Measurements from ENCODE around the gene ATXN1. TPM values are rescaled to one million over a fixed set of nuclear protein-coding genes. Genes with fewer than 3 reads are reported as not detected.

Gene ATXN1
- polyA plus RNA-seq, 6 donors from 2014 or later = 0.14 to 1.2 (median 0.60) TPM; not detected in 1

DNA sequence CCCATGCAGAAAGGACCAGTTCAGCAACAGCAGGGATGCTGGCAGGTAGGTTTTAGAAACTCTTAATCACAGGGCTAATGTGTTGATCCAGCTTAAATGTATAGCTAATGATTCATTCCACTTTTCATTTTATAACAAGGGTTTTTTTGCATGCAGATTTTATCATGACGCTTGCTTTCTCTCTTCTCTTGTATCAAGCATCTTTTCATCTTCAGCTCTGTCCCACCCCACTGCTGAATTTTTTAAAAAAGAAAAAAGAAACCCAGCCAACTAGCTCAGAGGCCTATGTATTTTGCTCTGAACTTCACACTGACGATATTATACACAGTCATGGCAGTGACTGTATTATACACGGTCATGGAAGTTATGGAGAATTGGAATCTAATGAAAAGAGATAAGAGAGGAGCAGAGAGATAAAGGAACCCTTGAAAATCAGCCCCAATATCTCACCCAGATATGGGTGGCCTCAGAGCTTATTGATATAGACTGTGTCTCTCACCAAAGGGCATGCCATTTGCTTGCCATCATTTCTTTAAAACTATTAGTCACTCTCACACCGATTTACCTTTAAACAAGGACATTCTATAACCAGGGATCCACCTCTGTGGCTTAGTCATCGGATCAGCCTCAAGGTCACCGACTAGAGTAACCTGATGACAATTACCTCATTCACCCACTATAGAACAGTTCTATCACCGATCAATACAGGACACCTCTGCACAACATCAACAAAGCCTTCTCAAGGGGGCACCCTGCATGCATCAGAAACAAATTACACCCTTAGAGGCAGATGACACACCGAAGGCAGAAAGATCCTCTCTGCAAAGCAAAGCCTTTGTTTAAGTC is 222.0 kb downstream of the ATXN1 start:
- ATAC-seq (ENCODE audit: low read depth in 2 of 2) = no peak
- peak overlapping the region in 1 of 8 donors; percentile 4 for H3K4me3 Mint-ChIP-seq
- no peak for DNase-seq

DNA sequence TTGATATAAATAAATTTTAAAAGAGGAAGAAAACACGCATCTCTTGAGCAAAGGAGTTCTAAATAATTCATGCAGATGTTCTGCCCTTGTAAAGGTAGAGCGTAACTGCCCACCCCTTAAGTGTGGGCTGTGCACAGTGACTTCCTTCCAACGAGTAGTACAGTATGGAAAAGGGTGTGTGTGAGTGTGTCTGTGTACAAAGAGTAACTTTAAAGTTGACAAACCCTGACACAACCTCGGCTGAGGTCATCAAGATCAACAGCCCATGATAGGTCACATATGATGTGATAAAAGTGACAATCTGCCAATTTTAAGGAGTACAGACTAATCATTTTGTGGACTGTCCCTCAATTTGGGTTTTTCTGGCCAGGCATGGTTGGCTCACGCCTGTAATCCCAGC is 225.7 kb downstream of the ATXN1 start:
- Mint-ChIP-seq H3K27me3 (peaks cover 5 to 14% (median 13%) of the 10 kb centered on the region in 3 donors), H3K36me3 (no peaks in the 10 kb centered on the region), H3K4me1 (peaks cover 0 to 8% (median 0%) of the 10 kb centered on the region in 3 donors), H3K4me3 (no peak overlapping the region), H3K9me3 (peaks cover 0 to 3% (median 0%) of the 10 kb centered on the region in 7 donors), H3K27ac (no peak overlapping the region)
- ATAC-seq (ENCODE audit: low read depth in 2 of 2) (no peak), DNase-seq (no peak)

More for the DNA sequence above, 222.0 kb downstream of the ATXN1 start:
- Mint-ChIP-seq H3K9me3 (peaks cover 0 to 2% (median 0%) of the 10 kb centered on the region in 7 donors), H3K36me3 (no peaks in the 10 kb centered on the region), H3K4me1 (no peaks in the 10 kb centered on the region), H3K27me3 (peaks cover 5 to 15% (median 10%) of the 10 kb centered on the region in 3 donors), H3K27ac (no peak overlapping the region)

DNA sequence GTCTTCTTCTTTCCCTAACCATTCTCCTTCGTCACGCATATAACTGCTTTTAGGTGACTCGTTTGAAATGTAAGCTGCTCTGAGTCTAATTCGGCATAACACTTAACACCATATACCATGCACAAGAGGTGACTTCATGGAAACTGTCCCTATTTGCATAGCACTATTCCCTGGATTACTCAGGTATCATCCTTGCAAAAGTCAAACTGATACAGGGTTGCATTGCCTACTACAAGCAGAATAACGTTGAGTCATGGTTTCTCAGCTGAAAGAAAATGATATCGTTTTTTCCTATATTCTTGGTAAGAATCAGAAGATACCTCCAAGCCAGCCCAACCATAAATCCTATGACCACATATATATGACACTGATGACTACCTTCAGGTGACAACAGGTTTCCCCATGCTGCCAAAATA is 227.5 kb downstream of the ATXN1 start:
- DNase-seq (no peak), ATAC-seq (ENCODE audit: low read depth in 2 of 2) (no peak)
- Mint-ChIP-seq H3K27me3 (peaks cover 0 to 14% (median 7%) of the 10 kb centered on the region in 3 donors), H3K9me3 (peaks cover 0 to 3% (median 0%) of the 10 kb centered on the region in 7 donors), H3K4me1 (peaks cover 0 to 8% (median 0%) of the 10 kb centered on the region in 3 donors), H3K4me3 (no peak overlapping the region), H3K27ac (no peak overlapping the region), H3K36me3 (no peaks in the 10 kb centered on the region)

DNA sequence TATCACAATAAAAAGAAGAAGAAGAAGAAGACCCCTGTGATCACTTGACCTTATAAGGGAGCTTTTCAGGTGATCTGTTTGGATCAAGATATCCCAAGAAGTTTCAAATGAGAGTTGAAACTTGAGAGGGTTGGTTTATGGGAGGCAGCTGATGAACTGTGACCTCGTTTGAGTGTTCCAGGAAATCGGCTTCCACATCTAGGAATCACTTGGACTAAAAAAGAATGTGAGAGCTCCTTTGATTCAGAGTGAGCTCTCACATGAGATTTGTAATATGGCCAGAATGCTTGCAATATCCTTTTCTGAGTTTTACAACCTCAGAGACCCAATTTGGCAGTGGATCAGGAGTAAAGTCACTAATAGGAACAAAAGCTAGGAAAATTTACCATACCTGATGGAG is 228.1 kb downstream of the ATXN1 start:
- H3K4me1 Mint-ChIP-seq = peaks cover 0 to 8% (median 0%) of the 10 kb centered on the region in 3 donors
- H3K9me3 Mint-ChIP-seq = peaks cover 0 to 3% (median 0%) of the 10 kb centered on the region in 7 donors
- no peak overlapping the region for H3K27ac Mint-ChIP-seq
- H3K27me3 Mint-ChIP-seq = peaks cover 0 to 14% (median 6%) of the 10 kb centered on the region in 3 donors
- DNase-seq (no peak), ATAC-seq (ENCODE audit: low read depth in 2 of 2) (no peak)
- no peaks in the 10 kb centered on the region for H3K36me3 Mint-ChIP-seq
- no peak overlapping the region for H3K4me3 Mint-ChIP-seq

DNA sequence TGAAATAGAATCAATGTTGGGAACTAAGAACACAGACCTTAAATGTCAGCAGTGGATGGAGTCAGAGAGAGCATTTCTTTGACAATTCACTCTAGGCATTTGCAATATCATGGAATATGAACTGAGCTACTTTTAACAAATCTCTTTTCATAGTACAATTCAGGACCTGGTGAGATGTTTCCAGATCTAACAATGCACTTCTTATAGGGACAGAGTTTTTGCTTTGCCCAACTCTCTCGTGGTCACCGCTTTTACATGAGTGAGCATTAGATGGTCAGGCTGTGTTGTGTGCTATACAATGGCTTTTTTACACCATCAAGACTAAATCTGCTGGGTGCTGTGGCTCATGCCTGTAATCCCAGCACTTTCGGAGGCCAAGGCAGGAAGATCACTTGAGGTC is 233.6 kb downstream of the ATXN1 start:
- no peak for ATAC-seq (ENCODE audit: low read depth in 2 of 2)
- Mint-ChIP-seq H3K27ac (no peak overlapping the region), H3K36me3 (no peaks in the 10 kb centered on the region), H3K4me3 (no peak overlapping the region), H3K4me1 (peaks cover 0 to 5% (median 0%) of the 10 kb centered on the region in 3 donors), H3K9me3 (peaks cover 0 to 2% (median 0%) of the 10 kb centered on the region in 7 donors), H3K27me3 (peaks cover 0 to 4% (median 0%) of the 10 kb centered on the region in 3 donors)
- no peak for DNase-seq

DNA sequence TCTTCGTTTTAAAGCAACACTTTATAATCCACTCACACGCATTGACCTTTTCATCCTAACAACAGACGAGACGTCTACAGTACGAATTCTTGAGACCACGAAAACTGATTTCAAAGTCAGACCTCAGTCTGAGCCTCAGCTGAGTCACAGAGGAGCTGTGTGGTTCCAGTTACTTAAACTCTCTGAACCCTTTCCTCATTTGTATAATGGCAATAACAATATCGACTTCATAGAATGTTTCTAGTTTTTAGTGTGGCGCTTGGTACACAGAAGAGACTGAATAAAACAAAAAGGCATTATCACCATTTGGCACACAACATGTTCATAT is 236.9 kb downstream of the ATXN1 start:
- no peak overlapping the region for H3K27ac Mint-ChIP-seq
- ATAC-seq (ENCODE audit: low read depth in 2 of 2) (no peak), DNase-seq (no peak)
- no peaks in the 10 kb centered on the region for H3K4me1 Mint-ChIP-seq
- peaks cover 0 to 4% (median 0%) of the 10 kb centered on the region in 3 donors for H3K27me3 Mint-ChIP-seq
- no peak overlapping the region for H3K4me3 Mint-ChIP-seq
- peaks cover 0 to 2% (median 0%) of the 10 kb centered on the region in 7 donors for H3K9me3 Mint-ChIP-seq
- no peaks in the 10 kb centered on the region for H3K36me3 Mint-ChIP-seq

DNA sequence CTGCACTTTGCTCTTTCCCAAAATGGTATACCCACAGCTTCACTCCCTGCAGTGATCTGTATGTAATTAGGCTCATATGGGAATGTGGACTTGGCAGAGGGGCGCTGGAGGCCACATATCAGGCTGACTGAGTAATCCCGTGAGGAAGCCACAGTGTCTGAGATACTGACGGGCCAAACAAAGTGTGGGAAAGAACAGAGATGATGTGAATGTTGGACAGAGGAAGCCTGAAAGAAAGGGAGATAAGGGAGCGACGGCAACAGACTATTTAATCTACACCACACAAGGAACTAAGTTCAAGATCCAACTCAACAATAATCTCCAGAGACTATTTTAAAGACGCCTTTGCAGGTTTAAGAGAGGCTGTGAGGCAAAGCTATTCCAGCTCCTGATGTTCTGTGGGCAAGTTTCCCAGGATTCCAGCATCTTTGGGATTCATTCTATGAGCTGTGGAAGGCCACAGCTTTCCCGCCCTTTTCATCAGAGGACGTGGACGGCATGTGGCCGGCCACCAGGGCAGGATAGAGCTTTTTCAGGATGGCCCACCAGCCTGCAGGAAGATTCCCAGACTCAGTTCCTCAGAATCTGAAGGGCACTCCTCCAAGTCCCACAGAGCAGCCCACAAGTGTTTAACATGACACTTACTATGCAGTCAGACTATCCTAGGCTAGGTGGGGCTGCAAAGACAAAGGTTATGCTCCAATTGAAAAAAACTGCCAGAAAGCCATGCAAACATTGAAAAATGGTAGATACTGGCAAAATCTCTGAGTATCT is 237.5 kb downstream of the ATXN1 start:
- Mint-ChIP-seq H3K9me3 (peaks cover 0 to 2% (median 0%) of the 10 kb centered on the region in 7 donors), H3K4me3 (no peak overlapping the region), H3K4me1 (no peaks in the 10 kb centered on the region), H3K27ac (no peak overlapping the region), H3K27me3 (peaks cover 0 to 4% (median 0%) of the 10 kb centered on the region in 3 donors), H3K36me3 (no peaks in the 10 kb centered on the region)
- ATAC-seq (ENCODE audit: low read depth in 2 of 2) (no peak), DNase-seq (no peak)

DNA sequence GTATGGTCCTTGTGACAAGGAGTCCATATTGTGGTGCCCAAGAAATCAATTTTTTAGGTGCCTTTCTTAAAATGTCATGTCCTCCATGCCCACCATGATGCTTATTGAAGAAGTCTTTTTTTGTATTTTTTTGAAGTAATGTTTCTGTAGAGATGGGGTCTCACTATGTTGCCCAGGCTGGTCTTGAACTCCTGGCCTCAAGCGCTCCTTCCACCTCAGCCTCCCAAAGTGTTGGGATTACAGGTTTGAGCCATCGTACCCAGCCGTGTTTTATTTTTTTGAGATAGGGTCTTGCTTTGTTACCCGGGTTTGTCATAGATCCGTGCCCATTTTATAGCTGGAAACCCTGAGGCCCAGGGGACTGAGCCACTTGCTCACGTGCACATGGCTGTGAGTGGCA is 238.3 kb downstream of the ATXN1 start:
- peaks cover 0 to 1% (median 1%) of the 10 kb centered on the region in 3 donors for H3K4me1 Mint-ChIP-seq
- no peaks in the 10 kb centered on the region for H3K36me3 Mint-ChIP-seq
- peaks cover 0 to 2% (median 0%) of the 10 kb centered on the region in 7 donors for H3K9me3 Mint-ChIP-seq
- no peak overlapping the region for H3K27ac Mint-ChIP-seq
- no peak overlapping the region for H3K4me3 Mint-ChIP-seq
- no peak for DNase-seq
- peaks cover 0 to 4% (median 0%) of the 10 kb centered on the region in 3 donors for H3K27me3 Mint-ChIP-seq
- no peak for ATAC-seq (ENCODE audit: low read depth in 2 of 2)

DNA sequence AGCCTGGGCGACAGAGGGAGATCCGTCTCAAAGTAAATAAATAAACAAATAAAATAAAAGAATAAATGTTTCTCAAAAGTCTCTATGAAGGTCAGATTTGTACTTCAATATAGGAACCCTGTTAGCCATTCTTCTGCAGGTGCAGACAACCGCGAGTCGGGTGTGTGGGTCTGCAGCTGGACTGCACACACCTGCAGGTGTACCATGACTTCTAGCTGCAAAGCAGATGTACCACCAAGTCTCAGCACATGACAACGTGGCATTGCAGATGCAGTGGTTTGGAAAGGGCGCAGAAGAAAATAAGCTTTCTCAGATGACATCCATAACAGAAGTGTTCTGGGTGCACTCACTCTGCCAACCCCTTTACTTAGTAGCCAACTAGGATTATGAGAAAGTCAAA is 239.7 kb downstream of the ATXN1 start:
- no peak overlapping the region for H3K27ac Mint-ChIP-seq
- H3K9me3 Mint-ChIP-seq = peaks cover 0 to 2% (median 0%) of the 10 kb centered on the region in 7 donors
- peaks cover 0 to 4% (median 0%) of the 10 kb centered on the region in 3 donors for H3K27me3 Mint-ChIP-seq
- H3K4me3 Mint-ChIP-seq = no peak overlapping the region
- no peaks in the 10 kb centered on the region for H3K36me3 Mint-ChIP-seq
- ATAC-seq (ENCODE audit: low read depth in 2 of 2) (no peak), DNase-seq (no peak)
- peaks cover 0 to 8% (median 4%) of the 10 kb centered on the region in 3 donors for H3K4me1 Mint-ChIP-seq

DNA sequence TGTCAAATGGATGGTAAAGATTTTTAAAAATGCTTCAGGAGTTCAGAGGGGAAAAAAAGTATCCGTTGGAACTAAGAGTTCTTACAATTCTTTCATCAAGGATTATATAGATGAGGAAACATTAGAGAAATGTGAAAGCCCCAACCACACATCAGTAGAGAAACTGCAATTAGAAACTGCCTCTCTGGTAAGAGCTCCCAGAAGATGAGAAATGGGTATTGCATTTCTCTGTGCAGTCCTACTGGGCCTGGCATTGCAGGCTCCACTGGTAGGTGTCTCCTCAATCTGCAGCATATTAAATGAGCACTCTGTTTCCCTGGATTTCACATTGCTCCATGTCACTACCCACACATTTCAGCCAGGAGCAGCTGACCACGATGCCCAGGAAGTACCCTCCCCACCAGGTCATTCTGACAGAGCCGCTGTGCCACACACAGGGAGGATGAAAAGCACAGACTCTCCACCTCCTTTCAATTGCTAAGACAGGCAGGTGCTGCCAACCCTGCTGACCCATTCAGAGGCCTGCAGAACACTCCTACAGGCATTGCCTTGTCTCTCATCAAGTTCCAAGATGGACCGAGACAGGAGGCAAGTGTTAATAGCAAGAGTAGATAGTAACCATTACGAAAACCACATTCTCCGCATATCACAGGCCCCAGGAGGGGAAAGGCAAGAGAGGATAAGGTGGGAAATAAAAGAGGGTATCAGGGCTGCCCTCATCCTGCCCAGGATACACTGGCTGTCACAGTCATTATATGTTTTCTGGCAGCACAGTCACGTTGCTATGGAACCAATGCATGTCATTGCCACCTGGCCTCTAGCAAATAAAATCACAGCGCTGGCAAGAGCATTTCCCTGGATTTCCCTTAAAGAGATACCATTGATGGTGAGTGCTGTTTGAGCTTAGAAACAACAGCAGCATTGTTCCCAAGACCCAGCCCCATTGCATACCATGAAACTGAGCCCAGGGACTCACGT is 241.7 kb downstream of the ATXN1 start:
- H3K27me3 Mint-ChIP-seq = peaks cover 9 to 12% (median 10%) of the 10 kb centered on the region in 3 donors
- no peak for DNase-seq
- H3K9me3 Mint-ChIP-seq = no peaks in the 10 kb centered on the region
- no peak overlapping the region for H3K27ac Mint-ChIP-seq
- peaks cover 0 to 8% (median 4%) of the 10 kb centered on the region in 3 donors for H3K4me1 Mint-ChIP-seq
- H3K4me3 Mint-ChIP-seq = no peak overlapping the region
- ATAC-seq (ENCODE audit: low read depth in 2 of 2) = no peak
- H3K36me3 Mint-ChIP-seq = no peaks in the 10 kb centered on the region

DNA sequence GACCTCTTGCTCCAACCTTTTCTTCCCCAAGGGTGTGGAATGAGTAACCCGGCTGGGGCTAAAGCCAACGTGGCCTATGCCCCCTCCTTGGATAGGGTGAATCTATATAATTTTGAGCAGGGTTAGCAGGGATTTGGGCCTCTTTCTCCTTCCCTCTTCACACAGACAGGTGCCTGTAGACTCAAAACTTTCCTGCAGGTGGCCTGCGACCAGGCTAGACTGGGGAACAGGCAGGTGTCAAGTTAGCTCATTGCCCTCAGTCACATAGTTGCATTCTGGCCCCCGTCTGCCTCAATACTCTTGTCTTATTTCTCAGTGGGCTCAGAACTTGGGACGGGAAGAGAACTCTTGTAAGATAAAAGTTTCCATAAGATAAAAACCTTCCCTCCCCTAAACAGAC is 243.0 kb downstream of the ATXN1 start:
- Mint-ChIP-seq H3K4me3 (no peak overlapping the region), H3K9me3 (no peaks in the 10 kb centered on the region), H3K27ac (peak overlapping the region in 1 of 6 donors; percentile 21), H3K36me3 (no peaks in the 10 kb centered on the region), H3K4me1 (peaks cover 0 to 8% (median 4%) of the 10 kb centered on the region in 3 donors), H3K27me3 (peaks cover 12 to 23% (median 17%) of the 10 kb centered on the region in 3 donors)
- no peak for ATAC-seq (ENCODE audit: low read depth in 2 of 2)
- no peak for DNase-seq

DNA sequence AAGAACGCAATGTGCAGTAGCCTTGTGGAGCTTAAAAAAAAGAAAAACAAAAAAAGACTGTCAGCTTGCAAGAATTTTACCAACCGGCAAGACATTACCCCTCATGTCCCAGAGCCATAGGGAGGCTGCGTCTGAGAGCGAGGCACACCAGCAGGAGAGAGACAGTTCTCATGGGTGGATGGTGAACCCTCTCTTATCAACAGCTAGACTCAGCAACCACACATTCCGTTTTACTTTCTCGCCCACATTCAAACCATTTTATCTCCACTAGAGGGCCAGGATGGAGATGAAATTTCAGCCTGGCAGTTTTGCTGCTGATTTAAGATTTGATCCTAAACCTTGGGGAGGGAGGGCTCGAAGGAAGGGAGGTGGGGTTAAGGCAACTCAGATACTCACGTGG is 247.0 kb downstream of the ATXN1 start:
- DNase-seq (no peak), ATAC-seq (ENCODE audit: low read depth in 2 of 2) (peak in 1 of 2 donors; percentile 23)
- peaks cover 18 to 25% (median 20%) of the 10 kb centered on the region in 3 donors for H3K27me3 Mint-ChIP-seq
- no peaks in the 10 kb centered on the region for H3K9me3 Mint-ChIP-seq
- no peaks in the 10 kb centered on the region for H3K36me3 Mint-ChIP-seq
- H3K4me1 Mint-ChIP-seq = peaks cover 0 to 14% (median 4%) of the 10 kb centered on the region in 3 donors
- H3K4me3 Mint-ChIP-seq = no peak overlapping the region
- H3K27ac Mint-ChIP-seq = no peak overlapping the region

Measured in naive B cell (primary cell).